ENCODE data around the gene ZFYVE9. TPM values are rescaled to one million over a fixed set of nuclear protein-coding genes. Genes with fewer than 3 reads are reported as not detected.

The ZFYVE9 gene
- total RNA-seq, 1 donor from 2014 or later, result 17.6 TPM

DNA sequence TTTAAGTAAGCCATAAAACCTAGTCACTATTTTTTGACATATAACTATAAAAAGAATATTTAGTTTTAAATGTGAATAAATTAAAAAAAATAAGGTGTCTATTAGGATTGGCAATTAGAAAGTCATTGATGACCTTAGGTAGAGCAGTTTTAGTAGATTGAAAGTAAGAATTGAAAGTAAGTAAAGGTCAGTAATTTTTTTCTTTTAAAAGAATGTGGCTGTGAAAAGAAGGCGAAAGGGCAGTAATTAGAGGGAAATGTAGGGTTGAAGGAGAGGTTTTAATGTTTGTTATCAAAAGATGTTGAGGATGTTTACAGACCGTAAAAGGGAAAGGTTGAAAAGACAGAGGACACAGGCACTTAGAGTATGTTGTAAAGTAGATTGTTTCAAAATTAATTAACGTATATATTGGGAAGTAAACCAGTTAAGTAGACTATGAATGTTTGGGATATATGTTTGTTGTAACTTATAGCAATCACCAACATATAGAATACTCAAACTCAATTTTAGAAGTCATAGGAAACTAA lies 41.0 kb downstream of the ZFYVE9 start:
- no peak for TF ChIP-seq CTCF (conservative IDR thresholded peaks at IDR 0.05; ENCODE audit: low read depth, low read length)
- no peak for DNase-seq (ENCODE audit: low read depth)
- no peak overlapping the region for H3K4me3 ChIP-seq (ENCODE audit: low read depth, low read length)

DNA sequence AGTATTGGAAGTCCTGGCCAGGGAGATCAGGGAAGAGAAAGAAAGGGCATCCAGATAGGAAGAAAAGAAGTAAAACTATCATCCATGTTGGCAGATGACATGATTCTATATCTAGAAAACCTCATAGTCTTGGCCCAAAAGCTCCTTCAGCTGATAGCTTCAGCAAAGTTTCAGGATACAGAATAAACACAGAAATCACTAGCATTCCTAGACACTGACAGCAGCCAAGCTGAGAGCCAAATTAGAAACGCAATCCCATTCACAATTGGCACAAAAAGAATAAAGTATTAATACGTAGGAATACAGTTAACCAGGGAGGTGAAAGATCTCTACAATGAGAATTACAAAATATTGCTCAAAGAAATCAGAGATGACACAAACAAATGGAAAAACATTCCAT lies 44.6 kb downstream of the ZFYVE9 start:
- DNase-seq (ENCODE audit: low read depth), result no peak
- TF ChIP-seq CTCF (conservative IDR thresholded peaks at IDR 0.05; ENCODE audit: low read depth, low read length), result no peak

DNA sequence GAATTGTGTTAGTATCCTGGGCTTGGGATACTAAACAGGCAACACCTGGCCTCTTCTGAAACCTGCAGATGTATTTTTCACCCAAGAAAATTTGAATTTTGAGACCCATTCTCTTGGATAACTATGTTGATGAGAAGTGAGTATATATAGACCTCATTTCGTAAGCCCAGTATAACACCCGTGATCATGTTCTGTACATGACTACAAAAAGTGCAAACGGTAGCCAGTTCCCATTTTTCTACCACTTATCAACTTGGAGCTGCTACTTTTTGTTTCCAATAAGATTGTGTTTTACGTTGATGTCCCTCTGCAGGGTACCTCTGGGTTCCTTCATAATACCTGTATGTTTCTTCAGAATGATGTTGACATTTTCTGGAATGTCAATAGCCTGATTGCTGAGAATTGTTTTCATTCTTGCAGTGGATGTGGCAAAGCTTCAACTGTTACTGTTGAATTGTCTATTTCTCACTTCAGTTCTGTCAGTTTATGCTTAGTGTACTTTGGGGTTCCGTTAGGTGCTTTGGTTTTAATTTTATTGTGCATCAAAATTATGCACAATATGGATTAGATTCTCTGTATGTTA lies 48.1 kb downstream of the ZFYVE9 start:
- no peak overlapping the region for H3K4me3 ChIP-seq (ENCODE audit: low read depth, low read length)
- no peak for TF ChIP-seq CTCF (conservative IDR thresholded peaks at IDR 0.05; ENCODE audit: low read depth, low read length)
- DNase-seq (ENCODE audit: low read depth), result no peak

More for the DNA sequence above, 44.6 kb downstream of the ZFYVE9 start:
- H3K4me3 ChIP-seq (ENCODE audit: low read depth, low read length), result no peak overlapping the region

DNA sequence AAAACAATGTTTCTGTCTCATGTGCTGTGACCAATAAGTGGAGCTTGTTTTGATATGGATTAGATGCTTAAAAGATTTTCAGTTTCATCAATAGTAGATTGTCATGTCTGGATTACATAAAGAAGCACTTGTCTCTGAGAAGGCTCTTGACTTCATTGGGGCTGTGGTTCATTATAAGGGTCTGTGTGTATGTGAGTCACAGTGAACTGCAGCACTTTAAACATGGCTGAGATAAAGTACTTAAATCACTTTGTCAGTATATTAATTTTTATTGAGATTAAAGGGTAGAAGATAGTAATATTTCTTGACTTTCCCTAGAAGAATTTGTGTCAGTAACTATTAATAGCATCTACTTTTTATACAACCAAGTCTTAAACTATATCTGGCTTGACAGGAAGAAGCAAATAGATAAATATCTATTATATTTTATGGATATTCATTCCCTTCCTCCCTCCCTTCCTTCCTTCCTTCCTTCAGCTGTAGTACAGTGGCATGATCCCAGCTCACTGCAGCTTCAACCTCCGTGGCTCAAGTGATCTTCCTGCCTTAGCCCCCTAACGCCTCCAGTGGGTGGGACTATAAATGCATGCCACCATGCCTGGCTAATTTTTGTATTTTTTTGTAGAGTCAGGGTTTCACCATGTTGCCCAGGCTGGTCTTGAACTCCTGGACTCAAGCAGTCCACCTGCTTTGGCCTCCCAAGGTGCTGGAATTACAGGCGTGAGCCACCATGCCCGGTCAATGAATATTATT lies 48.8 kb downstream of the ZFYVE9 start:
- DNase-seq (ENCODE audit: low read depth), result no peak
- no peak for TF ChIP-seq CTCF (conservative IDR thresholded peaks at IDR 0.05; ENCODE audit: low read depth, low read length)
- no peak overlapping the region for H3K4me3 ChIP-seq (ENCODE audit: low read depth, low read length)

GRCh38 chr1:52191395-52191965 lies 49.6 kb downstream of the ZFYVE9 start:
- H3K4me3 ChIP-seq (ENCODE audit: low read depth, low read length), result no peak overlapping the region
- no peak for TF ChIP-seq CTCF (conservative IDR thresholded peaks at IDR 0.05; ENCODE audit: low read depth, low read length)
- DNase-seq (ENCODE audit: low read depth), result no peak

DNA sequence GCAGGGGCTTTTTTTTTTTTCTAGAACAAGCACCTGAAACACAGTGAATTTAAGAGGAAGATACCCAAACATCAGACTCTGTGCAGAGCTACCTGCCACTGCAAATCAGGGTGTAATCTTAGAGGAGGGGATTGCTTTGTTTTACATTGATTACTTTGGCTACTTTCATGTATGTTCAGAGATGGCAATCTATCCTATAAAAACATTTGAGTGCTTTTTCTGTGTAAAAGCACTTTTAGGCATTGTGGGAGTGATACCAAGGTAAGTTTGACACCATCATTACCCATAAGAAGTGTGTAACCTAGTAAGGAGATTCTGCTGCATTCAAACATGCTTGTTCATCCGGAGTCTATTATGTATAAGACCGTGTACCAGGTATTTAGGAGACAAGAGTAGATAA lies 50.1 kb downstream of the ZFYVE9 start:
- H3K4me3 ChIP-seq (ENCODE audit: low read depth, low read length), result no peak overlapping the region
- DNase-seq (ENCODE audit: low read depth), result no peak
- TF ChIP-seq CTCF (conservative IDR thresholded peaks at IDR 0.05; ENCODE audit: low read depth, low read length), result no peak

Data from epithelial cell of proximal tubule (primary cell).